OCI-LY7 (cell line): ENCODE data around the gene CHMP1B. TPM values are rescaled to one million over a fixed set of nuclear protein-coding genes. Genes with fewer than 3 reads are reported as not detected.

Source experiments
- BruUV-seq: library from RNA; stranded (reverse); fragments of 400-500 nt; replicated peaks from 2 replicates; lab custom pipeline; 2021; lab: Mats Ljungman, UMichigan
- CTCF ChIA-PET: fragments of 300-600 bp; sonication (Branson Sonifier 250); formaldehyde crosslinking; loops from one replicate; lab custom pipeline; 2022; ENCODE audit warnings: antibody characterized with exemption; ENCODE audit not compliant: unreplicated experiment; lab: Charles Lee
- POLR2A ChIA-PET: fragments of 300-600 bp; sonication (Branson Sonifier 250); formaldehyde crosslinking; loops from one replicate; lab custom pipeline; 2022; ENCODE audit warnings: antibody characterized with exemption; lab: Charles Lee
- DNase-seq: peaks from one replicate; pipeline ENCODE4 v3.0.0-alpha.2; 2015; ENCODE audit warnings: low spot score
- H2AFZ ChIP-seq: fragments of 200-600 bp; sonication (generic), shearing (Covaris generic); 2 replicates; pipeline ENCODE4 v1.6.1; 2014; ENCODE audit warnings: mild to moderate bottlenecking, antibody characterized with exemption, low read length, moderate library complexity
- H3K27ac ChIP-seq: fragments of 200-600 bp; sonication (generic); 2 replicates; pipeline ENCODE4 v1.5.1; 2014; ENCODE audit warnings: mixed run types, low read depth, mild to moderate bottlenecking, moderate library complexity, low read length, inconsistent platforms; ENCODE audit not compliant: poor library complexity, severe bottlenecking
- H3K36me3 ChIP-seq: fragments of 200-600 bp; sonication (generic); 2 replicates; pipeline ENCODE4 v1.6.1; 2014; ENCODE audit warnings: mild to moderate bottlenecking, antibody characterized with exemption, low read length, moderate library complexity, mixed read lengths; ENCODE audit not compliant: insufficient read depth
- H3K4me1 ChIP-seq: fragments of 200-600 bp; sonication (generic); 2 replicates; pipeline ENCODE4 v1.5.1; 2014; ENCODE audit warnings: mild to moderate bottlenecking, low read length; ENCODE audit not compliant: insufficient read depth, poor library complexity, severe bottlenecking
- H3K4me2 ChIP-seq: fragments of 200-600 bp; sonication (generic); 2 replicates; pipeline ENCODE4 v1.6.1; 2014; ENCODE audit warnings: mild to moderate bottlenecking, low read length
- H3K4me3 ChIP-seq: fragments of 200-600 bp; sonication (generic); 2 replicates; pipeline ENCODE4 v1.5.1; 2014; ENCODE audit warnings: mild to moderate bottlenecking, low read depth, low read length; ENCODE audit not compliant: poor library complexity, severe bottlenecking
- H3K79me2 ChIP-seq: fragments of 200-600 bp; sonication (generic); 2 replicates; pipeline ENCODE4 v1.6.1; 2016; ENCODE audit warnings: low read depth, mild to moderate bottlenecking, low read length, moderate library complexity, mixed read lengths; ENCODE audit not compliant: insufficient read depth
- H3K9me2 ChIP-seq: fragments of 200-600 bp; sonication (generic); 2 replicates; pipeline ENCODE4 v1.6.1; 2016; ENCODE audit warnings: mild to moderate bottlenecking, low read length, mixed read lengths; ENCODE audit not compliant: insufficient read depth
- H3K9me3 ChIP-seq: fragments of 200-600 bp; sonication (generic); 2 replicates; pipeline ENCODE4 v1.6.1; 2014; ENCODE audit warnings: mild to moderate bottlenecking, mixed run types, low read length, mixed read lengths
- H4K20me1 ChIP-seq: fragments of 200-600 bp; sonication (generic); 2 replicates; pipeline ENCODE4 v1.6.1; 2014; ENCODE audit warnings: mild to moderate bottlenecking, antibody characterized with exemption, low read length, moderate library complexity, mixed read lengths; ENCODE audit not compliant: insufficient read depth
- EZH2phosphoT487 ChIP-seq: fragments of 200-600 bp; sonication (generic); IDR thresholded peaks from 2 replicates; pipeline ENCODE4 v1.6.1; 2018; ENCODE audit warnings: low read depth, borderline replicate concordance, mild to moderate bottlenecking, mixed run types, antibody characterized with exemption, low read length, moderate library complexity, mixed read lengths
- intact Hi-C: fragments of 100-400 bp; cut with micrococcal nuclease; formaldehyde crosslinking; loops from one replicate; pipeline ENCODE4 v1.10.0; 2022; ENCODE audit not compliant: unreplicated experiment
- total RNA-seq, 2 experiments: library from RNA; depleted of rRNA in 1 of 2; stranded (reverse); fragments of >200 nt in 1 of 2; shearing (Covaris generic) in 1 of 2; gene quantifications; 2 replicates each; pipeline ENCODE4 v1.2.3, GENCODE V29; 2014 to 2022
- TF ChIP-seq, protein P1 (sequence below): fragments of 200-600 bp; sonication (generic); conservative IDR thresholded peaks from 2 replicates; pipeline ENCODE4 v1.5.1; 2014; ENCODE audit warnings: mild to moderate bottlenecking, antibody characterized with exemption, low read length, moderate library complexity, mixed read lengths

Gene CHMP1B
- total RNA-seq, 2 experiments from 2014 or later: 24.2 to 29.3 TPM

DNA sequence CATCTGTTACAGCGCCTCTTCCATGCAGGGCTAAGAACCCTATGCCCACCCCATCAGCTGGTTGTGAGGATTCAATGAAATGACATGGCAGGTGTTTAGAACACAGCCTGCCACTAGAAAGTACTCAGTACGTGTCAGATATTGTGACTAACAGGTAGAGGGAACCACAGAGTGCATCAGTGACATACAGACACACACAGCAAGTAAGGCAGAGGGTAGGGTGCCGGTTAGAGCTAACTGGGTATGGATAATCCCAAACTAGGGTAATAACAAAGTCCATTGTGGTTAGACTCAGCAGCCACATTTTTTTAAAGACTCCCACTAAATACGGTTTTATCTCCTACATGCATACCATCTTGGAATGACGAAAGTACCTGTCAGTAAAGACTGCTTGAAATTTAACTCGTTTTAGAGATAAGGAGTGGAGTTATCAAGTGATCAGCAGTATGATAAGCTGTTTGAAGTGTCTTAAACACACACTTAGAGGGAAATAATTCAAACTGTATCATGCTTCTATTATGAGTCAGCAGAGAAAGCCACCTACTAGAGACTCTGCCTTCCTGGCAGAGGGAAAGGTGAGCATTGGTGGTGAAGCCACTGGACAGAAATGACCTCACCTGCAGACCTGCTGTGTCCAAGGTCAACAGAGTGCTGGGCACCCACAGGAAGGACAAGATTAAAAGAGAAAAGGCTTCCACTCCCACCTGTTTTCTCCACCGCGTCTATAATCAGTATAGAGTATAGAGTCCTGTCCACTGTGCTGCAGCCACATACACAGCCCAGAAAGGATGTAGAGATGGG, 36.3 kb downstream of the CHMP1B start:
- H3K79me2 ChIP-seq: no peaks in the 10 kb centered on the region
- no peak overlapping the region for H3K27ac ChIP-seq
- ChIA-PET POLR2A (interaction anchor here (1.0 kb wide), 1 partner anchor 37 kb away, joined by 6 read pairs; no protein-coding TSS in a partner anchor), CTCF (no interaction called here)
- no peak for TF ChIP-seq EZH2phosphoT487
- TF ChIP-seq, protein P1, sequence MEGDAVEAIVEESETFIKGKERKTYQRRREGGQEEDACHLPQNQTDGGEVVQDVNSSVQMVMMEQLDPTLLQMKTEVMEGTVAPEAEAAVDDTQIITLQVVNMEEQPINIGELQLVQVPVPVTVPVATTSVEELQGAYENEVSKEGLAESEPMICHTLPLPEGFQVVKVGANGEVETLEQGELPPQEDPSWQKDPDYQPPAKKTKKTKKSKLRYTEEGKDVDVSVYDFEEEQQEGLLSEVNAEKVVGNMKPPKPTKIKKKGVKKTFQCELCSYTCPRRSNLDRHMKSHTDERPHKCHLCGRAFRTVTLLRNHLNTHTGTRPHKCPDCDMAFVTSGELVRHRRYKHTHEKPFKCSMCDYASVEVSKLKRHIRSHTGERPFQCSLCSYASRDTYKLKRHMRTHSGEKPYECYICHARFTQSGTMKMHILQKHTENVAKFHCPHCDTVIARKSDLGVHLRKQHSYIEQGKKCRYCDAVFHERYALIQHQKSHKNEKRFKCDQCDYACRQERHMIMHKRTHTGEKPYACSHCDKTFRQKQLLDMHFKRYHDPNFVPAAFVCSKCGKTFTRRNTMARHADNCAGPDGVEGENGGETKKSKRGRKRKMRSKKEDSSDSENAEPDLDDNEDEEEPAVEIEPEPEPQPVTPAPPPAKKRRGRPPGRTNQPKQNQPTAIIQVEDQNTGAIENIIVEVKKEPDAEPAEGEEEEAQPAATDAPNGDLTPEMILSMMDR: no peak
- H2AFZ ChIP-seq: no peak overlapping the region
- no TSS peak for BruUV-seq
- intact Hi-C loops: no loop called here
- no peaks in the 10 kb centered on the region for H4K20me1 ChIP-seq
- no peak for DNase-seq
- no peak overlapping the region for H3K4me2 ChIP-seq
- H3K4me1 ChIP-seq: peaks cover 29% of the 10 kb centered on the region
- peaks cover 45% of the 10 kb centered on the region for H3K36me3 ChIP-seq
- no peaks in the 10 kb centered on the region for H3K9me2 ChIP-seq
- H3K9me3 ChIP-seq: no peaks in the 10 kb centered on the region
- no peak overlapping the region for H3K4me3 ChIP-seq

DNA sequence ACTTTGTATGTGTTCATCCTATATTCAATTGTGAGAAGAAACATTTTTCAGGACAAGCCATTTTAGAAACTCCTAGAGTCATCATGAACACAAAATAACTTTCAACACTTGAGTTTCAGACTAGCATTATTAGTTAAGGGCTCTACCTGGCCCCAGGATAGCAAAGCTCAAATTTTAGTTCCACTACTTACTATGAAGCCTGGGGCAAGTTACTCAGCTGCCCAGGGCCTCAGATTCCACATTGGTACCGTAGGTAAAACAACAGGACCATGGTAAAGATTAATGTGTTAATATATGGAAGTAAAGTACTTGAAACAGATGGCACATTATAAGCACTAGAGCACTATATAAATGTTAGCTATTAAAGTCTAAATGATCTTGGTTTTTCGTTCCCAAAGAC, 37.5 kb downstream of the CHMP1B start:
- BruUV-seq: no TSS peak
- Histone ChIP-seq H3K79me2 (no peaks in the 10 kb centered on the region), H3K4me3 (no peak overlapping the region), H3K9me2 (no peaks in the 10 kb centered on the region), H3K27ac (no peak overlapping the region), H4K20me1 (no peaks in the 10 kb centered on the region), H3K36me3 (peaks cover 53% of the 10 kb centered on the region), H3K4me2 (no peak overlapping the region), H2AFZ (no peak overlapping the region), H3K4me1 (peaks cover 17% of the 10 kb centered on the region), H3K9me3 (no peaks in the 10 kb centered on the region)
- no peak for DNase-seq
- intact Hi-C loops: no loop called here
- ChIA-PET CTCF (no interaction called here), POLR2A (no interaction called here)
- TF ChIP-seq, protein P1: no peak
- no peak for TF ChIP-seq EZH2phosphoT487

DNA sequence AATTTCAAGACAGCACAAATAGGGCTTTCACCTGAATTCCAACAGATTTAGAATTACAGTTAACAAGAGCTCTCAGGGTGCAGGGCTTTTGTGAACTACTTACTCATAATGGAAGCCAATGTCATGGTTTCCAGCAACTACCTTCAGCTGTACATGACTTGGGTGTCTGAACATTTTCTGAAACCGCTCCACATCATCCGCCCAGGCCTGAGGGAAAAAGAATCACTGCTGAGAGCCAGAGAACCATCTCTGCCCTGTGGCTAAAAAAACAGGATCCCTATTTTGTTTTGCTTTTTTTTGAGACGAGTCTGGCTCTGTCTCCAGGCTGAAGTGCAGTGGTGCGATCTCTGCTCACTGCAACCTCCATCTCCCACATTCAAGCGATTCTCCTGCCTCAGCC, 38.1 kb downstream of the CHMP1B start:
- H3K9me3 ChIP-seq: no peaks in the 10 kb centered on the region
- no peaks in the 10 kb centered on the region for H4K20me1 ChIP-seq
- peaks cover 16% of the 10 kb centered on the region for H3K4me1 ChIP-seq
- ChIA-PET CTCF (no interaction called here), POLR2A (no interaction called here)
- no peak overlapping the region for H3K27ac ChIP-seq
- TF ChIP-seq, protein P1: no peak
- no peak for TF ChIP-seq EZH2phosphoT487
- H3K4me2 ChIP-seq: no peak overlapping the region
- no peaks in the 10 kb centered on the region for H3K79me2 ChIP-seq
- H3K9me2 ChIP-seq: no peaks in the 10 kb centered on the region
- no TSS peak for BruUV-seq
- no peak for DNase-seq
- intact Hi-C loops: no loop called here
- H3K36me3 ChIP-seq: peaks cover 48% of the 10 kb centered on the region
- H2AFZ ChIP-seq: no peak overlapping the region
- H3K4me3 ChIP-seq: no peak overlapping the region
